HG03460 (cell line): Measurements from ENCODE around the gene COASY.
A peak's percentile ranks its signal among the peaks of the same experiment; 100 is the strongest.
"Not testable (repeated sequence)": the region's sequence is repeated elsewhere in the genome, so short reads cannot be mapped to it uniquely, and the experiment has no call there.

ENCODE experiments used
- ATAC-seq: cut with Tn5 transposase; IDR thresholded peaks from one replicate; pipeline ENCODE4 v1.9.1; 2021; ENCODE audit not compliant: unreplicated experiment

The COASY gene

GRCh38 chr17:42531455-42532354 is 30.2 kb upstream of the COASY start:
- no peak for ATAC-seq

DNA sequence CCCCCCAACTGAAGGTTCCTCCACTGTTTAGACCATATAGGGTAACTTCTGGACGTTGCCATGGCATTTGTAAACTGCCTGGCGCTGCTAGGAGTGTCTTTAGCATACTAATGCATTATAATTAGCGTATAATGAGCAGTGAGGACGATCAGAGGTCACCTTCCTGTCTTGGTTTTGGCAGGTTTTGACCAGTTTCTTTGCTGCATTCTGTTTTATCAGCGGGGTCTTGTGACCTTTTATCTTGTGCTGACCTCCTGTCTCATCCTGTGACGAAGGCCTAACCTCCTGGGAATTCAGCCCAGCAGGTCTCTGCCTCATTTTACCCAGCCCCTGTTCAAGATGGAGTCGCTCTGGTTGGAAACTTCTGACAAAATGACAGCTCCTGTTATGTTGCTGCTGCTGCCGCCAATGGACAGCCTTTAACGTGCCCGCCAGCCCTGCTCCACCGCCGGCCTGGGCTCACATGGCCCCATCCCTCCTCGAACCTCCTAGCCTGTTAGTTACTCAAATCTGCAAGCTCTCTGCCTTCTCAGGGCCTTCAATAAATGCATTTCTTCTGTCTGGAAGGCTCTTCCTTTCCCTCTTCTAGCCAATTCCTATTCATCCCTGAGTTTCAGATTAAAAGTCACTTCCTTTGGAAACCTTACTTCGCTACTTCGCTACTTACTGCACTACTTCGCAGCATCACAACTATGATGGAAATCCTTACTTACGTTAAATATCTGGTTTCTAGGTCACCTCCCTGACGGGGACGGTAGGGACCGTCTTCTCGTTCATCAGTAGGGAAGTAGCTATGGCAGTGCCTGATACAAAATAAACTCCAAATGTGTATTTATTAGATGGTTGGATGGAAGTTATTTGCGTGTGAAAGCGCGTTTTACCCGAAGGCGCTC is 26.5 kb upstream of the COASY start:
- no peak for ATAC-seq

DNA sequence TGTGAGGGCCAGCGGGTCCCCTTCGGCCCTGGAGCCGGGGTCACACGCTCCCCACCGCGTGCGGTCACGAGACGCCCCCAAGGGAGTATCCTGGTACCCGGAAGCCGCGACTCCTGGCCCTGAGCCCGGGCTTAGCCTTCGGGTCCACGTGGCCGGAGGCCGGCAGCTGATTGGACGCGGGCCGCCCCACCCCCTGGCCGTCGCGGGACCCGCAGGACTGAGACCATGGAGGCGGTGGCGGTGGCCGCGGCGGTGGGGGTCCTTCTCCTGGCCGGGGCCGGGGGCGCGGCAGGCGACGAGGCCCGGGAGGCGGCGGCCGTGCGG is 25.9 kb upstream of the COASY start, which contains the start of gene NAGLU:
Gene NAGLU (plus strand): TSS at position 194 of the 324 bp plus-strand sequence. CDS start 32 bp downstream, at position 226.
- ATAC-seq, result peak; percentile 89

GRCh38 chr17:42536372-42537155 is 25.4 kb upstream of the COASY start:
- peak; percentile 55 for ATAC-seq

GRCh38 chr17:42537156-42537805 is 24.7 kb upstream of the COASY start:
- no peak for ATAC-seq

DNA sequence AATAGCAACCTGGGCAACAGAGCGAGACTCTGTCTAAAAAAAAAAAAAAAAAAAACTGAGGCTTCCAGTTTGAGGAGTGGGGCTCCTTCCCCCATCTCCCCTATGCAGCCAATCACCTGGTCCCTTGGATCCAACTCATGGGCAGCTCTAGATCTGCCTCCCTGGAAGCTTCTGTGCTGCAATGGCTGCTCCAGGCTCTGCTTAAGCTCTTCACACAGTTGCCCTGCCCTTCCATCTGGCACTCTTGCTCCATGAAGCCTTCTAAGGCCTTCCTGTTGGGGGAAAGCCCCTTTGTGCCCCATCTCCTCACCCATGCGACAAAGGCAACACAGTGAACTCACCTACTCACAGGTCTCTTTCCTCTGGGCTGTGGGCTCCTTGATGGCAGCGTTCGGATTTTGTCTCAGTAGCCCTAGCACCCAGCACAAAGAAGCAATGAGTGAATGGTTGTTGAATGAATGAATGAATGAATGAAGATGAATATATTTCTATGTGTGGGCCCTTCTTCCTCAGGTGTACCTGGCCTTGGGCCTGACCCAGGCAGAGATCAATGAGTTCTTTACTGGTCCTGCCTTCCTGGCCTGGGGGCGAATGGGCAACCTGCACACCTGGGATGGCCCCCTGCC is 24.0 kb upstream of the COASY start:
- no peak for ATAC-seq

GRCh38 chr17:42538482-42538881 is 23.5 kb upstream of the COASY start:
- no peak for ATAC-seq

DNA sequence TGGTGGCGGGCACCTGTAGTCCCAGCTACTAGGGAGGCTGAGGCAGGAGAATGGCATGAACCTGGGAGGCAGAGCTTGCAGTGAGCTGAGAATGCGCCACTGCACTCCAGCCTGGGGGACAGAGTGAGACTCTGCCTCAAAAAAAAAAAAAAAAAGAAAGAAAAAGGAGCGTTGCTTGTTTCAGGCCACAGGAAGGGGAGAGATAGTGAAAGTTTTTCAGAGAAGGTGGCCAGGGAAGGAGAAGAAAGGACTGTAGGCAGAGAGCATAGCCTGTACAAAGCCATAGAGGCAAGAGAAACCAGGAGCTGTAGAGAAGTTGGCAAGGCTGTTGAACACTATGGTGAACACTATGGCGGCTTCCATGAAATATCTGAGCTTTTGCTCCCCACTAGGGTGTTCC is 21.4 kb upstream of the COASY start:
- not testable (repeated sequence) for ATAC-seq

GRCh38 chr17:42541041-42541833 is 20.7 kb upstream of the COASY start:
- no peak for ATAC-seq

DNA sequence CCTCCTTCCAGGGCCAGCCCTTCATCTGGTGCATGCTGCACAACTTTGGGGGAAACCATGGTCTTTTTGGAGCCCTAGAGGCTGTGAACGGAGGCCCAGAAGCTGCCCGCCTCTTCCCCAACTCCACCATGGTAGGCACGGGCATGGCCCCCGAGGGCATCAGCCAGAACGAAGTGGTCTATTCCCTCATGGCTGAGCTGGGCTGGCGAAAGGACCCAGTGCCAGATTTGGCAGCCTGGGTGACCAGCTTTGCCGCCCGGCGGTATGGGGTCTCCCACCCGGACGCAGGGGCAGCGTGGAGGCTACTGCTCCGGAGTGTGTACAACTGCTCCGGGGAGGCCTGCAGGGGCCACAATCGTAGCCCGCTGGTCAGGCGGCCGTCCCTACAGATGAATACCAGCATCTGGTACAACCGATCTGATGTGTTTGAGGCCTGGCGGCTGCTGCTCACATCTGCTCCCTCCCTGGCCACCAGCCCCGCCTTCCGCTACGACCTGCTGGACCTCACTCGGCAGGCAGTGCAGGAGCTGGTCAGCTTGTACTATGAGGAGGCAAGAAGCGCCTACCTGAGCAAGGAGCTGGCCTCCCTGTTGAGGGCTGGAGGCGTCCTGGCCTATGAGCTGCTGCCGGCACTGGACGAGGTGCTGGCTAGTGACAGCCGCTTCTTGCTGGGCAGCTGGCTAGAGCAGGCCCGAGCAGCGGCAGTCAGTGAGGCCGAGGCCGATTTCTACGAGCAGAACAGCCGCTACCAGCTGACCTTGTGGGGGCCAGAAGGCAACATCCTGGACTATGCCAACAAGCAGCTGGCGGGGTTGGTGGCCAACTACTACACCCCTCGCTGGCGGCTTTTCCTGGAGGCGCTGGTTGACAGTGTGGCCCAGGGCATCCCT is 18.5 kb upstream of the COASY start:
- ATAC-seq, result no peak

- ATAC-seq, result no peak
These were observed 17.1 kb upstream of the COASY start for GRCh38 chr17:42544874-42545283.

DNA sequence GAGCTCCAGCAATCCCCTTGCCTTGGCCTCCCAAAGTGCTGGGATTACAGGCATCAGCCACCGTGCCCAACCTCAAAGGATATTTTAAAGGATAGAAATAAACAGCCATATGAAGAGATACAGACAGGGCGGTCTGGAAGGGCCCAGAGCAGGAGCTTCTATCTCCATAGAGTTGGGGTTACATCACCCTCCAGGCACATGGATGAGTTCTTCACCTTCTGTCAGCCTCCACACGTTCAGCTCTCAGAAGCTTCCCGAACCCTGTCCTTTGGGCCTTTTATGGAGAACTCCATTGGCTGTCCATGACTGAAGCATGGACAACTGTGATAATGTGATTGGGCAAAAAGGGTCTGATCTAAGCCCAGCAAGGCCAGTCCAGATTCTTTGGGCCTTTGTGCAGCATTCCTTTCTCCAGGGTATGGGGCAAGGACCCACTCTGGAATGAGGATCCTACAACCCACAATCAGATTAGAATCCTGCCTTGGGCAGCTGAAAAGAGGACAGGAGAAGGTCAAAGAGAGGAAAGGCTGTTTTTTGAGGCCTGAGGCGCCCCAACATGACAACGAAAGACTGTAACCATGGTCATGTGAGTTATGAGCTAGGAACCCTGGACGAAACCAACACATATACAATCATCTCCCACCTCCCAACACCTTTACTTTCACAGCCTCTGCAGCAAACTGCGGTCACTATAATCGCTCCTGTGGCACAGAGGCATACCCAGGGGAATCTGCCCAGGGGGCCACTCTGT is 16.0 kb upstream of the COASY start:
- not testable (repeated sequence) for ATAC-seq

DNA sequence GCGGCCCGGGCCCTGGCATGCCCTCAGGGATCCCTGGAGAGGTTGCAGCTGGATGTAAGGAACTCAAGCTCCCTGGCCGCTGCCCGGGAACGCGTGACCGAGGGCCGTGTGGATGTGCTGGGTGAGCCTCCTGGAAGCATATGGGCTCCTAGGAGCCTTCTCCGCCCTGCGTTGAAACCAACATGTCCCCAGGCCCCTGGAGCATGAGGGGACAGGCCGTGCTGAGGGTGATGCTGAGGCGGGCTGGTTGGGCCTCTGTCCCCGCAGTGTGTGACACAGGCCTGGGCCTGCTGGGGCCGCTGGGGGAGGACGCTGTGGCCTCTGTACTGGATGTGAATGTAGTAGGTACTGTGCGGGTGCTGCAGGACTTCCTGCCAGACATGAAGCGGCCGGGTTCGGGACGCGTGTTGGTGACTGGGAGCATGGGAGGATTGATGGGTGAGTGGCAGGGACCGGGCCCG is 14.9 kb upstream of the COASY start:
- ATAC-seq, result no peak

DNA sequence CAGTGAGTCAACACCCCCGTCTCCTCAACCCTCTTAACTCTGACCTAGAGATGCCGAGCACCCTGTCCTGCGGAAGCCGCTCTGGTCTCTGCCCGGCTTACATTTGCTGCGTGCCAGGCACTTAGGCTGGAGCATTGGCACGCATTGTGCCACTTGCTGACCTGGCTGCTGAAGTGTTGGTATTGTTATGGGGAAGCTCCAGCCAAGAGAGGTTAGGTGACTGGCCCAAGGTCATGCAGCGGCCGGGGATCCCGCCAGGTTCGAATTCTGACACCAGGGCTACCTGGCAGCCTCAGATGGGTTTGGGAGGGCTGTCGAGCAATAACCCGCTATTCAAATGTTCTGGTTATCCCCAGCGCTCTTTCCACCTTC is 14.3 kb upstream of the COASY start:
- ATAC-seq, result no peak

- ATAC-seq, result no peak
These were observed 13.7 kb upstream of the COASY start for GRCh38 chr17:42548070-42548837.

GRCh38 chr17:42548993-42549755 is 12.8 kb upstream of the COASY start:
- ATAC-seq, result no peak
